Measurements from ENCODE around the gene AP1S2. TPM values are rescaled to one million over a fixed set of nuclear protein-coding genes. Genes with fewer than 3 reads are reported as not detected.
A peak's percentile ranks its signal among the peaks of the same experiment; 100 is the strongest.

Gene AP1S2
- total RNA-seq, 4 donors from 2014 or later, result 15.8 to 32.5 (median 19.5) TPM

DNA sequence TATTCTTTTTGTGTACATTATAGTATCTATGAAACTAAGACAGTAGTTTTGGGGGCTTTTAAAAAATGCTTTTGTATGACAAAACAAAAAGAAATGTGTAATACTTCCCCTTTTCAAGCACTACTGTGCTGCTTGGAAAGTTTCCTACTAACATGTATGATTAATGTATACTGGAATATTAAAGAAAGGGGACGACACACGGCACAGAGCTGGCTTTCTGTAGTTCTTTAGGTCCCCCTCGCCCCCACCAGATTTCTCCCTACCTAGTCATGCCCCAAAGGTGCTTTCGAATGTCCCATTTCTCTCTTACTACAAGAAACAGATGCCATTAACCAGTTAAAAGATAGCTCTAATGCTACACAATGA is 1.6 kb upstream of the AP1S2 start:
- TF ChIP-seq, protein P1, sequence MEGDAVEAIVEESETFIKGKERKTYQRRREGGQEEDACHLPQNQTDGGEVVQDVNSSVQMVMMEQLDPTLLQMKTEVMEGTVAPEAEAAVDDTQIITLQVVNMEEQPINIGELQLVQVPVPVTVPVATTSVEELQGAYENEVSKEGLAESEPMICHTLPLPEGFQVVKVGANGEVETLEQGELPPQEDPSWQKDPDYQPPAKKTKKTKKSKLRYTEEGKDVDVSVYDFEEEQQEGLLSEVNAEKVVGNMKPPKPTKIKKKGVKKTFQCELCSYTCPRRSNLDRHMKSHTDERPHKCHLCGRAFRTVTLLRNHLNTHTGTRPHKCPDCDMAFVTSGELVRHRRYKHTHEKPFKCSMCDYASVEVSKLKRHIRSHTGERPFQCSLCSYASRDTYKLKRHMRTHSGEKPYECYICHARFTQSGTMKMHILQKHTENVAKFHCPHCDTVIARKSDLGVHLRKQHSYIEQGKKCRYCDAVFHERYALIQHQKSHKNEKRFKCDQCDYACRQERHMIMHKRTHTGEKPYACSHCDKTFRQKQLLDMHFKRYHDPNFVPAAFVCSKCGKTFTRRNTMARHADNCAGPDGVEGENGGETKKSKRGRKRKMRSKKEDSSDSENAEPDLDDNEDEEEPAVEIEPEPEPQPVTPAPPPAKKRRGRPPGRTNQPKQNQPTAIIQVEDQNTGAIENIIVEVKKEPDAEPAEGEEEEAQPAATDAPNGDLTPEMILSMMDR (IDR thresholded peaks at IDR 0.05), result no peak
- TF ChIP-seq POLR2A (IDR thresholded peaks at IDR 0.05), result no peak
- TF ChIP-seq POLR2AphosphoS5 (IDR thresholded peaks at IDR 0.05), result no peak
- no peak for TF ChIP-seq EP300 (IDR thresholded peaks at IDR 0.05)
- H3K9me3 ChIP-seq, result no peaks in the 10 kb centered on the region
- H3K27me3 ChIP-seq, result no peaks in the 10 kb centered on the region
- peaks cover 10% of the 10 kb centered on the region for H3K4me1 ChIP-seq
- no peak overlapping the region for H3K4me3 ChIP-seq
- H3K27ac ChIP-seq, result peak overlapping the region; percentile 91
- no peak for DNase-seq (ENCODE audit: low spot score in 2 of 2)
- H3K36me3 ChIP-seq, result no peaks in the 10 kb centered on the region
- WGBS, result 46% methylated on average over 4 of the region's 4 CpGs

DNA sequence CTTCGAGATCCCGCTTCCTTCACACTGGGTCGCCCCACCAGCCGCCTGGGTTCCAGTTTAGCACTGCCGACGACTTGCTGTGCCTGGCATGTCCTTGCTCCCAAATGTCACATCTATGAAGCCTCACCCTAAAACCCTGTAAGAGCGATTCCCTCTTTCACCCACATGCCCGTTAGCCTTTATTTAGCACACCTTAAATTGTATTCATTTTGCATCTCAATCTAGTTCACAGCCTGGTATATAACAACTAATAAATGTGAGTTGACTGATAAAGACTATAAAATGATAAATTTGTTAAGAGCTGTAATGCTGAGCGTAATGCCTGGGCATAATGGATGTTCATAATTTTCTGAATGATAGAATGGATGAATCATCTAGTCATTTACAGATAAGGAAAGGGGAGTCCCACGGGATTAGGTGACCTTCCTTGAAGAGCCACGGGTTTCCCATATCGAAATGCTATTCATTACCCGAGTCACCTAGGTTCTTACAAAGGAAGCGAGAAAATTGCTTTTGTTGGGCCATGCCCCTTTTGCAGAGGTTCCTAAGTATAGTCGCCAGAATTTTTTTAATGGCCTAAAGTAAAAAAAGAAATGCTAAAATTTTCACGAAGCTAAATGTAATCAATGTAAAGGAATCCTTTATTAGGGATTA is 1.1 kb upstream of the AP1S2 start:
- Histone ChIP-seq H3K4me3 (peak overlapping the region; percentile 74), H3K9me3 (no peaks in the 10 kb centered on the region), H3K27ac (peak overlapping the region; percentile 91), H3K27me3 (no peaks in the 10 kb centered on the region), H3K36me3 (no peaks in the 10 kb centered on the region), H3K4me1 (peaks cover 10% of the 10 kb centered on the region)
- no peak for DNase-seq (ENCODE audit: low spot score in 2 of 2)
- TF ChIP-seq, protein P1 (IDR thresholded peaks at IDR 0.05), result no peak
- TF ChIP-seq POLR2AphosphoS5 (IDR thresholded peaks at IDR 0.05), result no peak
- TF ChIP-seq POLR2A (IDR thresholded peaks at IDR 0.05), result no peak
- no peak for TF ChIP-seq EP300 (IDR thresholded peaks at IDR 0.05)
- WGBS, result 13% methylated on average over 16 of the region's 16 CpGs

DNA sequence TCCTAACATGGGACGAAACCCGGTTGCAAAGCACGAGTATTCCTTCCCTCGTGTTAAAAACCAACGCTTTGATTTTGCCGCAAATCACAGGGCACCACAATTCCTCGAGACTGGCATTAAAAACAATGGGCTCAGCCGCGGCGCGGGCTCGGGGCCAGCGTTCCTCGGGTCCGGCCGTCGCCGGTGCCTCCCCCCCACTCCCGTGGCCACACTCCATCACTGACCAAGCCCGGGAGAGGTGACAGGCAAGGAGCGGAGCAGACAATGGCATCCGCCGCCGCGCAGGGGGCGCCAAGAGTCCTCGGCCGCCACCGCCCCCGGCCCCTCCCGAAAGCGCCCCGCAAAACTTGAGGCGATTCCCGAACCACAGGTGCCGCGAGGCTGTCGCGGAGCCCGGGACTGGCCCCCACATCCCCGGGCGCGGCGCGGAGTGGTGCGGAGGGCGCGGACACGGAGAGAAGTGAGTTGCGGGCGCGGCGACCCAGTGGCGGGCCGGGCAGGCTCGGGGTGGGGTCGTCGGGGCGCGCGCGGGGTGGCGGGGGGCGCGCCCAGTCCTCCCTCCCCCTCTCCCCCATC is 445 bp downstream of the AP1S2 start:
- peak overlapping the region; percentile 91 for H3K27ac ChIP-seq
- peak overlapping the region; percentile 74 for H3K4me3 ChIP-seq
- no peak for TF ChIP-seq EP300 (IDR thresholded peaks at IDR 0.05)
- no peak for TF ChIP-seq POLR2A (IDR thresholded peaks at IDR 0.05)
- TF ChIP-seq POLR2AphosphoS5 (IDR thresholded peaks at IDR 0.05), result no peak
- TF ChIP-seq, protein P1 (IDR thresholded peaks at IDR 0.05), result no peak
- no peaks in the 10 kb centered on the region for H3K9me3 ChIP-seq
- H3K27me3 ChIP-seq, result no peaks in the 10 kb centered on the region
- DNase-seq (ENCODE audit: low spot score in 2 of 2), result peak; percentile 74 to 78
- H3K4me1 ChIP-seq, result peaks cover 10% of the 10 kb centered on the region
- H3K36me3 ChIP-seq, result no peaks in the 10 kb centered on the region
- 0% methylated on average over 17 of the region's 65 CpGs for WGBS

DNA sequence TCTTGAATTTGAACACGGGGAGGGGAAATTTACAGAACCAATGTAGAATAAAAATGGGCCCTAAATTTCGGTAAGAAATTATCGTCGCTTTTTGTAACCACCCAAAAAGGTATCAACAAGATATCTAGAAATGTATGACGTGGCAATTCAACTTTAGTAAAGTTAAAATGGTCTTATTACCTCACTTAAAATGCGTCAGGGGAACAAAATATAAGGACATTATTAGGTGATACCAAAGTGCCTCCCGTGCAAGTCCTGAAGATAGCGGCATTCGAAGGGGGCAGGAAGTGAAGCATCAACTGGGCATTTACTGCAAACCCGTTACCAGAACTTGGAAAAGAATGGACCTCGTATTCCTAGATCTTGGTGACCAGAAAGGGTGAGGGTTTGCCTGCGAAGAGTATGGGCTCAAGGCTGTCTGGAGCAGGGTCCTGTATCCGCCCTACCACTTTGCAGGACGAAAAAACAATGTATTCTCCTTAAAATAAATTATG is 980 bp downstream of the AP1S2 start:
- WGBS, result 26% methylated on average over 14 of the region's 14 CpGs
- H3K36me3 ChIP-seq, result no peaks in the 10 kb centered on the region
- no peaks in the 10 kb centered on the region for H3K9me3 ChIP-seq
- peak overlapping the region; percentile 91 for H3K27ac ChIP-seq
- peak overlapping the region; percentile 74 for H3K4me3 ChIP-seq
- H3K4me1 ChIP-seq, result peaks cover 10% of the 10 kb centered on the region
- TF ChIP-seq POLR2AphosphoS5 (IDR thresholded peaks at IDR 0.05) (no peak), POLR2A (IDR thresholded peaks at IDR 0.05) (no peak), EP300 (IDR thresholded peaks at IDR 0.05) (no peak)
- TF ChIP-seq, protein P1 (IDR thresholded peaks at IDR 0.05), result no peak
- H3K27me3 ChIP-seq, result no peaks in the 10 kb centered on the region
- DNase-seq (ENCODE audit: low spot score in 2 of 2), result no peak

DNA sequence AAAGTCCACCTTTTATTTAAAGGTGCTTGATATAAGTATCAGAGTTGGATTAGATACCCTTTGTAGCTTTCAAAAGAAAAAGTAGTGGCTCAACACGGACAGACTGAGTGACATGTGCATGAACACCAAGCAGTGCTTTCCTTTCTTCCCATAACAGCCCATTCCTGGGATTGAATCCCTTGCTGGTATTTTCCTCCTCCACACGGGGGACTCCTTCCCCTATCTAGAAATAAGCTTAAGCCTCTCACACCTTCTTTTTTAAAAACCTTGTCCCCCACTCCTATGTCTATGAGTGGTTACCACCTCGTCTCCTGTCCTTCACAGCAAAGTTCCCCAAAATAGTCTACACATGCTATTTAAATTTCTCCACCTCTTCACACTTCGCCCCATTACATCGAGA is 5.1 kb downstream of the AP1S2 start:
- Histone ChIP-seq H3K36me3 (no peaks in the 10 kb centered on the region), H3K4me1 (no peaks in the 10 kb centered on the region), H3K4me3 (no peak overlapping the region), H3K27ac (no peak overlapping the region), H3K9me3 (no peaks in the 10 kb centered on the region), H3K27me3 (no peaks in the 10 kb centered on the region)
- TF ChIP-seq POLR2A (IDR thresholded peaks at IDR 0.05) (no peak), POLR2AphosphoS5 (IDR thresholded peaks at IDR 0.05) (no peak), EP300 (IDR thresholded peaks at IDR 0.05) (no peak)
- TF ChIP-seq, protein P1 (IDR thresholded peaks at IDR 0.05), result no peak
- WGBS, result 60% methylated on average over 5 of the region's 5 CpGs
- DNase-seq (ENCODE audit: low spot score in 2 of 2), result no peak

All from suprapubic skin (tissue), 4 donors.